ENCODE data around the gene AKAP6.

DNA sequence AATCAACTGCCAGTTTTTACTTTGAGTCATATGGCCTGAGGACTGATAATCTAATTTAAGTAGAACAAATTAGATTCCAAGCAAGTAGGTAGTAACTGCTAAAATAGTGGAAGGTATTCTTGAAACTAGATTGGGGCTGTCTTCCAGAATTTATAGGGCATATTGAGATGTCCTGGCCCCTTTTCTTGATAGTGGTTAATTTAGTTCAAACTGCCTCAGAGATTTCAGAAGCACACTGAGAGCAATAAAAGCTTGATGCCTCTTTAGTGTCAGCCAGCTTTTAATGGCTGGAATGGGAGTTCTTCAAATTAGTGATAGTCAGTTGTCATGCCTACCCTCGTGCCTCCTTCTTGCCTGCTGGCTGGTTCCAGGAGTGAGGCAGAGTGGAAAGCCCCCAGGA lies 120.5 kb downstream of the AKAP6 start:
- TF ChIP-seq, protein P1, sequence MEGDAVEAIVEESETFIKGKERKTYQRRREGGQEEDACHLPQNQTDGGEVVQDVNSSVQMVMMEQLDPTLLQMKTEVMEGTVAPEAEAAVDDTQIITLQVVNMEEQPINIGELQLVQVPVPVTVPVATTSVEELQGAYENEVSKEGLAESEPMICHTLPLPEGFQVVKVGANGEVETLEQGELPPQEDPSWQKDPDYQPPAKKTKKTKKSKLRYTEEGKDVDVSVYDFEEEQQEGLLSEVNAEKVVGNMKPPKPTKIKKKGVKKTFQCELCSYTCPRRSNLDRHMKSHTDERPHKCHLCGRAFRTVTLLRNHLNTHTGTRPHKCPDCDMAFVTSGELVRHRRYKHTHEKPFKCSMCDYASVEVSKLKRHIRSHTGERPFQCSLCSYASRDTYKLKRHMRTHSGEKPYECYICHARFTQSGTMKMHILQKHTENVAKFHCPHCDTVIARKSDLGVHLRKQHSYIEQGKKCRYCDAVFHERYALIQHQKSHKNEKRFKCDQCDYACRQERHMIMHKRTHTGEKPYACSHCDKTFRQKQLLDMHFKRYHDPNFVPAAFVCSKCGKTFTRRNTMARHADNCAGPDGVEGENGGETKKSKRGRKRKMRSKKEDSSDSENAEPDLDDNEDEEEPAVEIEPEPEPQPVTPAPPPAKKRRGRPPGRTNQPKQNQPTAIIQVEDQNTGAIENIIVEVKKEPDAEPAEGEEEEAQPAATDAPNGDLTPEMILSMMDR (IDR thresholded peaks at IDR 0.05) = no peak
- no peak for TF ChIP-seq POLR2AphosphoS5 (IDR thresholded peaks at IDR 0.05)
- TF ChIP-seq POLR2A (IDR thresholded peaks at IDR 0.05) = no peak
- no peak for TF ChIP-seq EP300 (IDR thresholded peaks at IDR 0.05)
